Measurements from ENCODE around the gene USF2.

Gene USF2

DNA sequence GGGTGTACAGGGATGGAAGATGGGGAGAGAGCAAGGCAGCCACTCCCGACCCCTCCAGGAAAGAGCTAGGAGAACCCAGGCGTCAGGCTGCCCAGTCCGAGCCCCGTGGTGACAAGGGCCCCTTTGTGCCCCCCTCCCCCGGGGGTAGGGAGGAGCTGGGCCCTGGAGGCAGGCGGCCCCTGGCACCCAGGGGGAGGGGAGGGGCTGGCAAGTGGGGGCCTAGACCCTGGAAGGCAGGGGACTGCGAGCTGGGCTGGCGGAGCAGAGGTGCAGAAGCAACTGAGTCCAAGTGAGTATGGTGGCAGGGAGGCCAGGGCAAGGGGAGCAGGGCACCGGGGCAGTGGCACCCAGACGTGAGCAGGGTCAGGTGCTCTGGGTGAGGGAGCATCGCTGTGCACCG, 23.2 kb downstream of the USF2 start, which contains the start of gene MAG:
MAG (plus strand) TSS at position 246 of the 400 bp plus-strand sequence. CDS start 3,248 bp downstream, outside the sequence.
- no peak within 1 kb of the TSS for H3K4me3 ChIP-seq
- no peaks in the 10 kb centered on the region for H3K27me3 ChIP-seq (ENCODE audit: low read depth)
- no peaks in the 10 kb centered on the region for H3K4me1 ChIP-seq
- DNase-seq (ENCODE audit: low spot score in 2 of 2) = no peak
- in situ Hi-C loops (cut with MboI; ENCODE audit: low sequenced_read_pairs) = no loop called here
- no peaks in the 10 kb centered on the region for H3K9me3 ChIP-seq
- no peaks in the 10 kb centered on the region for H3K36me3 ChIP-seq (replicated peaks)

DNA sequence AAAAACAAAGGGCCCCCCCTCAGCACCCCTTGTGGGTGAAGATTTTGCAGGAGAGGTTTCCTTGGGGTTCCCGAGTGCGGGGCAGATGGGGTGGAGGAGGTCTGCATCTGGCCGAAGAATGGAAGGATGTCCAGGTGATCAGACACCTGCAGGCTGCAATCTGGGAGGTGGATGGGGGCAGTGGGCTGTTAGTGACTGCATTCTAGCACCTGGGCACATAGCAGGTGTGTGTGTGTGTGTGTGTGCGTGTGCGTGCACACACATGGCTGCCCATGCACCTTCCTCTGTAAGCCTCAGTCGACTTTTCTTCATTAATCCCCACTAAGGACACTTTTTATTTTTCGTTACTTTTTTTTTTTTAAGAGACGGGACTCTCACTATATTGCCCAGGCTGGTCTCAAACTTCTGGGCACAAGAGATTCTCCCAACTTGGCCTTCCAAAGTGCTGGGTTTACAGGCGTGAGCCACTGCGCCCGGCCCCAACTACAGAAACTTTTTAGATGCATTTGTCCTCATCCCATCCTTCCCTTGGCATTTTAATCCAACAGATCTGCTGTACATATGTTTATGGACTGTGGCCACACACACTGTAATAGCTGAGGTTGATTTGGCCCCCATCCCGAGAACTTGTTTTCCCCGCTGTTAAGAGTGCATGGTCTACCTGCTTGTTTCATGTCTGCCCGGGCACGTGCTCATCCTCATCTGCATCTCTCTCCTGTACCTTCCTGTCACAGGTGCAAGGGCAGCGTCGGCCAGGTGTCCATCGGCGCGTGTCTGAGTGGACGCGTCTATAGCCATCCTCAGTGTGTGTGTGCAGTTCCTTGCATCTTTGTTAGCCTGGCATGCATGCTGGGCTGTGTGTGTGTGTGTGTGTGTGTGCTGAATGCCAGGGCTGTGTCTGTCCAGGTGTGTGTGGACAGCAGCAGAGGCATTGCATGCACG, 23.9 kb downstream of the USF2 start:
- Histone ChIP-seq H3K36me3 (replicated peaks) (no peaks in the 10 kb centered on the region), H3K4me3 (no peak overlapping the region), H3K4me1 (no peaks in the 10 kb centered on the region), H3K9me3 (no peaks in the 10 kb centered on the region), H3K27me3 (ENCODE audit: low read depth) (no peaks in the 10 kb centered on the region)
- in situ Hi-C loops (cut with MboI; ENCODE audit: low sequenced_read_pairs) = no loop called here
- DNase-seq (ENCODE audit: low spot score in 2 of 2) = no peak

- Histone ChIP-seq H3K4me1 (no peaks in the 10 kb centered on the region), H3K9me3 (no peaks in the 10 kb centered on the region), H3K27me3 (ENCODE audit: low read depth) (no peaks in the 10 kb centered on the region), H3K4me3 (no peak overlapping the region), H3K36me3 (replicated peaks) (no peaks in the 10 kb centered on the region)
- in situ Hi-C loops (cut with MboI; ENCODE audit: low sequenced_read_pairs) = no loop called here
- no peak for DNase-seq (ENCODE audit: low spot score in 2 of 2)
These were observed 24.6 kb downstream of the USF2 start for GRCh38 chr19:35293363-35293739.

- H3K4me1 ChIP-seq = no peaks in the 10 kb centered on the region
- no peaks in the 10 kb centered on the region for H3K36me3 ChIP-seq (replicated peaks)
- in situ Hi-C loops (cut with MboI; ENCODE audit: low sequenced_read_pairs) = no loop called here
- no peaks in the 10 kb centered on the region for H3K27me3 ChIP-seq (ENCODE audit: low read depth)
- no peaks in the 10 kb centered on the region for H3K9me3 ChIP-seq
- no peak overlapping the region for H3K4me3 ChIP-seq
- no peak for DNase-seq (ENCODE audit: low spot score in 2 of 2)
These were observed 25.0 kb downstream of the USF2 start for GRCh38 chr19:35293808-35294207.

DNA sequence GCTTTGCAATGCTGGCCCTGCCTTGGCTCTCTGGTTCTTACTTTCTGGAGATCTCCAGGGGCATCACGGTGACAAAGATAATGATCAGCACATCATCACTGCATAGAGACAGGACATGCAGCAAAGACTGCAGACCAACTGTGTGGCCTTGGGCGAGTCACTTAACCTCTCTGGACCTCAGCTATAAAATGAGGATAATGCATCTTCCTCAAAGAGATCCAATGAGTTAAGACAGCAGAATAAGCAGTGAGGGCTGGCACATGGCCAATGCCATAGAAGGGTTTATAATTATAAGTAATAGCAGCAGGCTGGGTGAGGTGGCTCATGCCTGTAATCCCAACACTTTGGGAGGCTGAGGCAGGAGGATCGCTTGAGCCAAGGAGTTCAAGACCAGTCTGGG, 25.6 kb downstream of the USF2 start:
- no peak for DNase-seq (ENCODE audit: low spot score in 2 of 2)
- in situ Hi-C loops (cut with MboI; ENCODE audit: low sequenced_read_pairs) = no loop called here
- Histone ChIP-seq H3K27me3 (ENCODE audit: low read depth) (no peaks in the 10 kb centered on the region), H3K4me3 (no peak overlapping the region), H3K9me3 (no peaks in the 10 kb centered on the region), H3K4me1 (no peaks in the 10 kb centered on the region), H3K36me3 (replicated peaks) (no peaks in the 10 kb centered on the region)

DNA sequence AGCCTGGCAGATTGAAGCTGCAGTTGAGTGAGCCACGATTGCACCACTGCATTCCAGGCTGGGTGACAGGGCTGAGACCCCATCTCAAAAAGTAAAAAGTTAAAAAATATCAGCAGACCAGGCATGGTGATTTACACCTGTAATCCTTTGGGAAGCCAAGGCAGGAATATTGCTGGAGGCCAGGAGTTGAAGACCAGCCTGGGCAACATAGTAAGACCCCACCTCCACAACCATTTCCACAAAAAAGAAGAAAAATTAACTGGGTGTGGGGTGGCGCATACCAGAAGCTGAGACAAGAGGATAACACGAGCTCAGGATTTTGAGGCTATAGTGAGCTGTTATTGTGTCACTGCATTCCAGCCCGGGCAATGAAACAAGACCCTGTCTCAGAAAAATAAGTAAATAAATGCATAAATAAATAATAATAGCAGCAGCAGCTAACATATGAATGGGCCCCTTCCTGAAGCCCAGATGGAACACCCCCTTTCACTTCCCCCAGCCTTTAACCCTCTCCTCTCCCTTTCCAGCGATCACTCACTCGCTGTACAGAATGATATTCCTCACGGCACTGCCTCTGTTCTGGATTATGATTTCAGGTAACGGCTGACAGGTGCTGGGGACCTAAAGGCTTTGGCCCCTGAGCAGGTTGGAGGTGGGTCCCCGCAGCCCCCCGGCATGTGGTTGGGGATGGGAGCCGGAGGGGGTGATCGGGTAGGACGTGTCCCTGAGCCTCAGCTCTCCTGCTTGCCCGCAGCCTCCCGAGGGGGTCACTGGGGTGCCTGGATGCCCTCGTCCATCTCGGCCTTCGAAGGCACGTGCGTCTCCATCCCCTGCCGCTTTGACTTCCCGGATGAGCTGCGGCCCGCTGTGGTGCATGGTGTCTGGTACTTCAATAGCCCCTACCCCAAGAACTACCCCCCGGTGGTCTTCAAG, 26.4 kb downstream of the USF2 start:
- Histone ChIP-seq H3K36me3 (replicated peaks) (no peaks in the 10 kb centered on the region), H3K9me3 (no peaks in the 10 kb centered on the region), H3K27me3 (ENCODE audit: low read depth) (no peaks in the 10 kb centered on the region), H3K4me1 (no peaks in the 10 kb centered on the region), H3K4me3 (no peak overlapping the region)
- in situ Hi-C loops (cut with MboI; ENCODE audit: low sequenced_read_pairs) = no loop called here
- DNase-seq (ENCODE audit: low spot score in 2 of 2) = no peak

DNA sequence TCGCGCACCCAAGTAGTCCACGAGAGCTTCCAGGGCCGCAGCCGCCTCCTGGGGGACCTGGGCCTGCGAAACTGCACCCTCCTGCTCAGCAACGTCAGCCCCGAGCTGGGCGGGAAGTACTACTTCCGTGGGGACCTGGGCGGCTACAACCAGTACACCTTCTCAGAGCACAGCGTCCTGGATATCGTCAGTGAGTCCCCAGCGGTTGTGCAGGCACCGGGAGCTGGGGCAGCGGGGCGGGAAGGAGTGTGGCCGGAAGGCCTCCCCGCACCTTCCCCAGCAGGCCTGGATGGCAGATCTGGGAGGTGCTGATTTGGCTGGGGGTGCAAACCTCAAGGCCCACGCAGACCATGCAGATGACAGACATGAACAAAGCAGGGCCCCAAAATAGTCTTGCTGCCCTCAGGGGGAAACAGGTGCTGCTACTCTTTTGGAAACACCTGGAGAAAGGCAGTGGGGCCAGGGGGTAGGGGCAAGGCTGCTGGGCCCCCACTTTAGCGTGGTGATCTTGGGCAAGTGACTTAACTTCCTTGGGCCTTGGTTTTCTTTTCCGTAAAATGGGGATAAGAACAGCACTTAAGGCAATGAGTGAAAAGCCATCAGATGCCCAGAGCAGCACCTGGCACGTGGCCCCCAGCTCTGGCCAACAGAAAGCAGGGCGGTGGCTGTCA, 27.2 kb downstream of the USF2 start:
- Histone ChIP-seq H3K9me3 (no peaks in the 10 kb centered on the region), H3K4me1 (no peaks in the 10 kb centered on the region), H3K27me3 (ENCODE audit: low read depth) (no peaks in the 10 kb centered on the region), H3K4me3 (no peak overlapping the region), H3K36me3 (replicated peaks) (no peaks in the 10 kb centered on the region)
- in situ Hi-C loops (cut with MboI; ENCODE audit: low sequenced_read_pairs) = no loop called here
- DNase-seq (ENCODE audit: low spot score in 2 of 2) = no peak

GRCh38 chr19:35296644-35297514, 28.1 kb downstream of the USF2 start:
- Histone ChIP-seq H3K4me3 (no peak overlapping the region), H3K4me1 (no peaks in the 10 kb centered on the region), H3K27me3 (ENCODE audit: low read depth) (no peaks in the 10 kb centered on the region), H3K9me3 (no peaks in the 10 kb centered on the region), H3K36me3 (replicated peaks) (no peaks in the 10 kb centered on the region)
- in situ Hi-C loops (cut with MboI; ENCODE audit: low sequenced_read_pairs) = no loop called here
- DNase-seq (ENCODE audit: low spot score in 2 of 2) = no peak

DNA sequence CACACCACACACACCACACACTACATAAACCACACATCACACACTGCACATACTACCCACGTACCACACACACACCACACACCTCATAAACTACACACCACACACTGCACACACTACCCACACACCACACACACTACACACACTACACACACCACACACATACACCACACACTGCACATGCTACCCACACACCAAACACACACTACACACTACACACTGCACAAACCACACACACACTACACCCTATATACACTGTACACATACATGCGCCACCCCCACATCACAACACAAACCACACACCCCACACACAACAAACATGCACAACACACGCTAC, 28.7 kb downstream of the USF2 start:
- in situ Hi-C loops (cut with MboI; ENCODE audit: low sequenced_read_pairs) = no loop called here
- no peaks in the 10 kb centered on the region for H3K36me3 ChIP-seq (replicated peaks)
- H3K4me3 ChIP-seq = no peak overlapping the region
- DNase-seq (ENCODE audit: low spot score in 2 of 2) = no peak
- no peaks in the 10 kb centered on the region for H3K4me1 ChIP-seq
- no peaks in the 10 kb centered on the region for H3K9me3 ChIP-seq
- no peaks in the 10 kb centered on the region for H3K27me3 ChIP-seq (ENCODE audit: low read depth)

DNA sequence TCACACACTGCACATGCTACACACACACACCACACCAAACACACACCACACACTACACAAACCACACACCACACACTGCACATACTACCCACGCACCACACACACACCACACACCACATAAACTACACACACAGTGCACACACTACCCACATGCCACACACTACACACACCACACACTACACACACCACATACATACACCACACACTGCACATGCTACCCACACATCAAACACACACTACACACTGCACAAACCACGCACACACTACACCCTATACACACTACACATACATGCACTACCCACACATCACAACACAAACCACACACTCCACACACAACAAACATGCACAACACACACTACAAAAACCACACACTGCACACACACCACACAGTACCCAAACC, 29.2 kb downstream of the USF2 start:
- Histone ChIP-seq H3K27me3 (ENCODE audit: low read depth) (no peaks in the 10 kb centered on the region), H3K4me1 (no peaks in the 10 kb centered on the region), H3K36me3 (replicated peaks) (no peaks in the 10 kb centered on the region), H3K4me3 (no peak overlapping the region), H3K9me3 (no peaks in the 10 kb centered on the region)
- in situ Hi-C loops (cut with MboI; ENCODE audit: low sequenced_read_pairs) = no loop called here
- DNase-seq (ENCODE audit: low spot score in 2 of 2) = no peak

DNA sequence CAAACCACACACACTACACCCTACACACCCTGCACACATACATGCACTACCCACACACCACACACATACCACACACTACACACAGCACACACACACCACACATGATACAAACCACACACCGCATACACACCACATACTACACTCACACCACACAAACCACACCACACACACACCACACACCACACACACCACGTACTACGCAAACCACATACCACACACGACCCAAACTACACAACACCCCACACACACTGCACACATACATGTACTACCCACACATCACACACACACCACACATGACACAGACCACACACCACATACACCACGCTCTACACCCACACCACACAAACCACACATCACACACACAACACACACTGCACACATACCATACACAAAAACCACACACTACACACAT, 29.8 kb downstream of the USF2 start:
- no peak overlapping the region for H3K4me3 ChIP-seq
- H3K4me1 ChIP-seq = no peaks in the 10 kb centered on the region
- H3K9me3 ChIP-seq = no peaks in the 10 kb centered on the region
- DNase-seq (ENCODE audit: low spot score in 2 of 2) = no peak
- no peaks in the 10 kb centered on the region for H3K27me3 ChIP-seq (ENCODE audit: low read depth)
- H3K36me3 ChIP-seq (replicated peaks) = no peaks in the 10 kb centered on the region
- in situ Hi-C loops (cut with MboI; ENCODE audit: low sequenced_read_pairs) = no loop called here

- H3K27me3 ChIP-seq (ENCODE audit: low read depth) = no peaks in the 10 kb centered on the region
- no peak overlapping the region for H3K4me3 ChIP-seq
- in situ Hi-C loops (cut with MboI; ENCODE audit: low sequenced_read_pairs) = no loop called here
- no peaks in the 10 kb centered on the region for H3K4me1 ChIP-seq
- peak in 1 of 2 experiments; percentile 24 for DNase-seq (ENCODE audit: low spot score in 2 of 2)
- H3K36me3 ChIP-seq (replicated peaks) = no peaks in the 10 kb centered on the region
- H3K9me3 ChIP-seq = no peaks in the 10 kb centered on the region
These were observed 31.0 kb downstream of the USF2 start for GRCh38 chr19:35299523-35300338.
